ENCODE data around the gene HHAT.
"Not testable (repeated sequence)": the region's sequence is repeated elsewhere in the genome, so short reads cannot be mapped to it uniquely, and the experiment has no call there.

HHAT gene

DNA sequence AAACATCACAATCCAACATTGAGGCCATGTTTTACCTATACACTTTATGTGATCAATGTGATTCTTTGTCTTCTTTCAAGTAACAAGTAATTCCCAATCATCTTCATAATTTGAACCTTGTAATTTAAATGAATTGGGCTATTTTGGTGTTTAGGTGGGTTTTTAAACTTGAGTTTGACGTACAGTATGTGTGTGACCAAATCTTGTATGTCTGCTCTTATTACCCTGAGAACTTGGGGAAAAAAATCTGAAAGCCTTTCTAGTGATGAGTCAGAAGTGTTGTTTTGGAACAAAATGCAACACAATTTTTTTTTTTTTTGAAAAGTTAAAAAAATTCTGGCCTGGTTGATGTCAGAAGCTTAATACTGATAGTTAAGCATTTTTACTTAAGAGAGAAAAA, 68.5 kb downstream of the HHAT start:
- peak; percentile 23 for DNase-seq (ENCODE audit: low read depth)

DNA sequence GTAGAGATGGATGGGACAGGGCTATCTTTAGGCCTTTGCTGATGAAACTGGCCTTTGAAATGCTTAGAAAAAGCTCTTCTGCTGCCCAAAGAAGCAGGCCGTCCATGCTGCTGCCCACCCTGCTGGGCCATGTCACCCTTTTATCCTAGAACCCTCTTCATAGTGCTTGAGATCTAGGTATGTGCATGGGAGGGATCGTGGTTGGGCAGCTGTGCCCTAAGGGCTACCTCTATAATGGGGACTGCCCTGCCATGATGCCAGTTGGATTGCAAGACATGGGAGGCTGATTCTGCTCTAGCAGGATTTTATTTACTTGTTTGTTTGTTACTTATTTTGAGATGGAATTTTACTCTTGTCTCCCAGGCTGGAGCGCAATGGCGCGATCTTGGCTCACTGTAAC, 69.0 kb downstream of the HHAT start:
- DNase-seq (ENCODE audit: low read depth) = no peak

DNA sequence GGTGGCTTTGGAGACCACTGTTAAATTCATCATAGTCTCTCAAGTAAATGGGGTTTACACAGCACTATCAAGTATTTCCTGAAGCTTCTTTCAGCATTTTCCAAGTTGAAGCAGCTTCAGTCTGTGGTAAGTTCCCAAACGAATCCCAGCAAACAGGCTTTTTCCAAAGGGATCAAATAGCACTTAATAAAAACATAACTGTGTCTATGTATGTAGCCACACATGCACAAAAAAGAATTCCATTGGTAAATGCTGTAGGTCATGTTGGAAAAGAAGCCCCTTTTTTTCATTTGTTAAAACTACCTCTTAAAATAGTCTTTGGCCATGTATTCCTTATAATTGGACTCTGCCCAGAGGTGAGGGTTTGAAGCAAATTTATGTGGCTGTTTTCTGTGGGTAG, 69.8 kb downstream of the HHAT start:
- no peak for DNase-seq (ENCODE audit: low read depth)

DNA sequence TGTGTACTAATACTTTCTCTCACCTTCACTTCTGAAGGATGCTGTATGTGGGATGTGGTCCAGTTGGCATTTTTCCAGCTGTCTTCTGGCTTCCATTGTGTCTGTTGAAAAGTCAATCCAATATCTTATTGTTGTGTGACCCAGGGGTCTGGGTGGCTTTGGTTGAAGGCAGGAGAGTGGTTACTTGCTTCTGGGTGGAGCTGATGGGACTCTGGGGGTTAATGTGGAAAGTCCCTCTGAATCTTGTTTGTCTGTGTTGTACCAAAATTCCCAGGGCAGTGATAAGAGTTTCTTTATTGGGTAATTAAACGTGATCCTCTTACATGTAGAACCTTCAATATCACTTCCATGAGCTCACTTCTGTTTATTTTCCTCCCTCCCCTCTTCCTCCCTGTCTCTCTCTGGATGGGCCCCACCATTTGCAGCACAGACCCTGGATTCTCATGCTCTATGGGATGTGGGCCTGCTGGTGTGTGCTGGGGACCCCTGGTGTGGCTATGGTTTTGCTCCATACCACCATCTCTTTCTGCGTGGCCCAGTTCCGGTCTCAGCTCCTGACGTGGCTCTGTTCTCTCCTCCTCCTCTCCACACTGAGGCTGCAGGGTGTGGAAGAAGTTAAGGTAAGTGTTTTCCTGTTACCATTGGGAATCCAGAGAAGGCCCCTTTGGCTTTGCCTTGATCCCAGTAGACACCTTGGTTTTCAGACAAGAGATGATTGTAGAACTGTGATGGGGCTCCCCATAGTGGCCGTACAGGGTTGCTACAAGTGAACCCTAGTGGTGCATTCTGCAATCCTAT, 71.5 kb downstream of the HHAT start:
- peak; percentile 80 for DNase-seq (ENCODE audit: low read depth)

DNA sequence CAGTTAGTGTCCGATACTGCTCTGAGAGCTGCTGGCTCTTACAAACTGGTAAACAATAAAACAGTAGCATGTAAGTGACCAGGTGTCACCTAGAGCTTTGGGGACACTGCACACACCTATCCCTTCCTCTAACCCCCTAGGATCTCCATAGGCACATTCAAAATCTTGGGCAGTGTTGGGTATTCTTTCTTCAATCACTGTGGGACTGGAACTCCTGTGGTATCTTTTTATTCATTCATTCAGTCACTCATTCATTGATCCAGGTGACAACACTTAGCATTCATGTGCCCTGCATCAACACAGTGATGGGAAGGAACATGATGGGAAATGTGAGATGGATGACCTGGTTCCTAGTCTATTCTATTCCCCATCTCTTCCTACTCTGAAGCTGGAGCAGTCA, 73.9 kb downstream of the HHAT start:
- no peak for DNase-seq (ENCODE audit: low read depth)

DNA sequence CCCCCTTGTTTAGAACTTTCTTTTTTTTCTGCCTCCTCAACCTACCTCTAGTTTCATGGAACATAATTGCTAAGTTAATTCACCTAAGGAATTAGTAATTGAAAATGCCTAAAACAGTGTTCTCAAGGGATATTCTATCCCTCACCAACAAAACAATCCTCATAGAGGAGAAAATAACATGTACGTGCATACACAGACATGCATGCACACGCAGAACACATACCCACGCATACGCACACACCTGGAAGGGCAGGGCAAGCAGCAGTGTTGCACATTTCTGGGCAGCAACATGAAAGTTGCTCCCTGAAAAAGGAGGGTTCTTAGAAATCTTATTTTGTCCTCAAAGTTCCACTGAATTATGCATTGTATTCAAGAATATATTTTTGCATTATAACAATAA, 76.6 kb downstream of the HHAT start:
- no peak for DNase-seq (ENCODE audit: low read depth)

DNA sequence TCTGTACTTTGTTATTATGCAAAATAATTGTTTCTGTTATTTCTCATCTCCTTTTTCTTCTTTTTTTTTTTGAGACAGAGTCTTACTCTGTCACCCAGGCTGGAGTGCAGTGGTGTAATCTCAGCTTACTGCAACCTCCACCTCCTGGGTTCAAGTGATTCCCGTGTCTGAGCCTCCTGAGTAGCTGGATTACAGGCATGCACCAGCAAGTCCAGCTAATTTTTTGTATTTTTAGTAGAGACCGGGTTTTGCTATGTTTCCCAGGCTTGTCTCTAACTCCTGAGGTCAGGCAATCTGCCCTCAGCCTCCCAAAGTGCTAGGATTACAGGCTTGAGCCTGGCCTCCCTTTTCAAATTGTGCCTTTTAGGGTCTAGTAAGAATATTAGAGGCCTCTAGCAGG, 77.6 kb downstream of the HHAT start:
- not testable (repeated sequence) for DNase-seq (ENCODE audit: low read depth)

DNA sequence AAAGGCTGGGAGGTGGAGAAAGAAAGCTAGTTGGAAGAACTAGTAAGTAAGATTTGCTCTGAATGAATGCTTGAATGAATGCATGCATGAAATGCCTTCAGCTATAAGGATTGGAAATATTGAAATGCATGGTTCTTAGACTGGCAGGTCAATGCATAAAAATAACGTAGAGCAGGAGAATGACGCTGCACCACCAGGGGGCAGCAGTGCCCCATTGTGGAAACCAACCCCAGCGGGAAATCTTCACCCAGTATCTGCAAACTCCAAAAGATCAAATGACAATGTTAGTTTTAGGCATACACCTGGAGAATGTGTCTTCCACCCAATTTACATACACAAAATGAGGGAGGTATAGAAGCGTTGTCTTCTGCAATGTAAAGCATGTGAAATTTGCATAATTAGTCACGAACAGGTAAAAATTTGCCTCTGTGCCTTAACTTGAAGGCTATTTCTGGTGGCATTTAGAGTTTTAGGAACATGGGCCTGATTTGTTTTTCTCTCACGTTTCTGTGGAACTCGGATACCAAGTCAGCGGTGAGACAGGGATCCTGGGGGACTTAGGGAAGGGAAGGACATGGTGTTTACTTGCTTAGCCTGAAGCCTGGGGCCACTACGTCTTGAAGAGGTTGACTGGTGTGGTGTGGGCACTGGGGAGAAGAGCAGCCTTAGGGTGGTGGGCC, 78.6 kb downstream of the HHAT start:
- peak; percentile 67 for DNase-seq (ENCODE audit: low read depth)

DNA sequence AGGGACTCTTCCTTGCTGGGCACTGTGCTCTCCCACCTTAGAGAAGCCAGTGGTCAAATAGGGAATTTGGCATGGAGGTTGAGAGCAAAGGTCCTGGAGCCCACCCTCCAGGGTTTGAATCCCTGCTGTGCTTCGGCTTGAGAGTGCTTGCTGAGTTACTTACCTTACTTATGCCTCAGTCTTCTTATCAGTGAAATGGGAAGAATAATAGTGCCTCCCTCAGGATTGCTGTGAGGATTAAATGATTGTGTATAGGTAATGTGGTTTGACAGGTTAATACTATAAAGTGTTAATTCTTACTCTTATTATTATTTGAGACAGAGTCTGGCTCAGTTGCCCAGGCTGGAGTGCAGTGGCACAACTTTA, 79.2 kb downstream of the HHAT start:
- DNase-seq (ENCODE audit: low read depth) = no peak

DNA sequence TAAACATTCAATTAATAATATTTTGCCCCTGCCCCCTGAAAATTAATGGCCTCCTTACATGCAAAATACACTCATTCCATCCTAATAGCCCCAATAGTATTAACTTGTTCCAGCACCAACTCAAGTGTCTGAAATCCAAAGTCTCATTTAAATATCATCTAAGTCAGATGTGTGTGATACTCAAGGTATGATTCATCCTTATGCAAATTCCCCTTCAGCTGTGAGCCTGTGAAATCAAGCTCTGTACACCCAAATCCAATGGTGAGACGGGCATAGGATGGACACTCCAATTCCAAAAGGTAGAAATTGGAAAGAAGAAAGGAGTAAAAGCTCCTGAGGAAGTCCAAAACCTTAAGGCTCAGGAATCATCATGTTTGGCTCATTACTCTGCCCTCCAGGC, 83.5 kb downstream of the HHAT start:
- no peak for DNase-seq (ENCODE audit: low read depth)

DNA sequence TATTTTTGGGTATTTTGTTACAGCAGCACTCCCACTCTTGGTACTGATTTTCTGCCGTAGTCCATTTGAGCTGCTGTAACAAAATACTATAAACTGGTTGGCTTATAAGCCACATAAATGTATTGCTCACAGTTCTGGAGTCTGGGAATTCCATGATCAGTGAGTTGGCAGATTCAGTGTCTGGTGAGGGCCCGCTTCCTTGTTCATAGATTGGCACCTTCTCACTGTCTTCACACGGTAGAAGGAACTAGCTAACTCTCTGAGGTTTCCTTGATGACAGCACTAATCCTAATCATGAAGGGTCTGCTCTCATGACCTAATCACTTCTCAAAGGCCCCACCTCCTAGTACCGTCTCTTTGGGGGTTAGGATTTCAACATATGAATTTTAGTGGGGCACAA, 85.2 kb downstream of the HHAT start:
- peak; percentile 13 for DNase-seq (ENCODE audit: low read depth)

DNA sequence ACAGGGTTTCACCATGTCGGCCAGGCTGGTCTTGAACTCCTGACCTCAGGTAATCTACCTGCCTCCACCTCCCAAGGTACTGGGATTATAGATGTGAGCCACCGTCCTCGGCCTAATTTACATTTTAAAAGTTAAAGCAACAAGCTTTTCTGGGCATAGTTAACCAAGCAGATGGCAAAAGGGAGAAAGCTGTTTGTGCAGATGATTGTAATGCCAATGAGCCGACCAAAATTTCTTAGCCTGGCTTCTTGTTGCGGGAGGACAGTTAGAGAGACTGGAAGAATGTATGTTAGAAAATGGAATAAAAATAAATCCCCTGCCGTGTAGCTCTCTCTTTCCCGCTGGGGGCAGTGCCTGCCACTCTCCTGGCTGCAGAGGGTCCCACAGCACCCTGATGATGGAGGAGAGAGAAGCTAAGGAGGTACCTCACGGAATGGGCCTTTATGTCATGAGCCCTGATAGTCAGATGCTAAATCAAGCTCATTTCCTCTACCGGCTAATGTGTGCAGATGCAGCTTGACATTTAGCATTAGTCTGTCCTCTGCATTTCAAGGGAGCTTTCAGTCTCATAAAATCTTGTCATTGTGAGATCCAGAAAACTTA, 87.2 kb downstream of the HHAT start:
- DNase-seq (ENCODE audit: low read depth) = no peak

DNA sequence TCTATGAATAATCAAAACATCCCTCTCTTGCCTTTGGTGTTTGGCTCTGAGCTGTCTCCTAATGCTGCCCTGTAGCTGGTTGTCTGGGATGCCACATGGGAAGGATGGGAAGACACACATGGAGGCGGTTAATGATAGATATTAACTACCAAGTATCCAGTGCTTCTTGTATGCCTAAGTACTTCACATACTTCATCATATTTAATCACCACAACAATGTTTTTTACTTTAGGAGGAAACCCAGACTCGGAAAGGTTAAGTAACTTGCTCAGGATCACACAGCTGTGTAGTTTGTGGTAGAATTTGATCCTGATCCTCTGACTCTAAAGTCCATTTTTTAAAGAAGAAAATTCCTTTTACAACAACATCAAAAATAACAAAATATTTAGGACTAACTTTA, 88.0 kb downstream of the HHAT start:
- no peak for DNase-seq (ENCODE audit: low read depth)

DNA sequence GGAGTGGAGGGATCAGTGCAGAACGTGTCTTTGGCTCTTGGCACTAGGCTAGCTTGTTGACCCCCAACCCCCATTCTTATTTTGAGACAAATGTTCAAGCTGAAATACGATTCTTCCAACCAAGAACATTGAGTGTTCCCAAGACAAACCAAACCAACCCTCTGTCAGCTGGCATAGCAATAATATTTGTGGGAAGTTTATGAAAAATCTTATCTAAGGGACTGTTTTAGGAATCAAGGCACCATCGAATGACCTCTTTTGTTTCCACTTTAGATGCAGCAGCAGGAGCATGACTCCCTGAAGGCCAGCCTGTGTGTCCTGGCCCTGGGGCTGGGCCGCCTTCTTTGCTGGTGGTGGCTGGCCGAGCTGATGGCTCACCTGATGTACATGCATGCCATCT, 89.2 kb downstream of the HHAT start:
- no peak for DNase-seq (ENCODE audit: low read depth)

DNA sequence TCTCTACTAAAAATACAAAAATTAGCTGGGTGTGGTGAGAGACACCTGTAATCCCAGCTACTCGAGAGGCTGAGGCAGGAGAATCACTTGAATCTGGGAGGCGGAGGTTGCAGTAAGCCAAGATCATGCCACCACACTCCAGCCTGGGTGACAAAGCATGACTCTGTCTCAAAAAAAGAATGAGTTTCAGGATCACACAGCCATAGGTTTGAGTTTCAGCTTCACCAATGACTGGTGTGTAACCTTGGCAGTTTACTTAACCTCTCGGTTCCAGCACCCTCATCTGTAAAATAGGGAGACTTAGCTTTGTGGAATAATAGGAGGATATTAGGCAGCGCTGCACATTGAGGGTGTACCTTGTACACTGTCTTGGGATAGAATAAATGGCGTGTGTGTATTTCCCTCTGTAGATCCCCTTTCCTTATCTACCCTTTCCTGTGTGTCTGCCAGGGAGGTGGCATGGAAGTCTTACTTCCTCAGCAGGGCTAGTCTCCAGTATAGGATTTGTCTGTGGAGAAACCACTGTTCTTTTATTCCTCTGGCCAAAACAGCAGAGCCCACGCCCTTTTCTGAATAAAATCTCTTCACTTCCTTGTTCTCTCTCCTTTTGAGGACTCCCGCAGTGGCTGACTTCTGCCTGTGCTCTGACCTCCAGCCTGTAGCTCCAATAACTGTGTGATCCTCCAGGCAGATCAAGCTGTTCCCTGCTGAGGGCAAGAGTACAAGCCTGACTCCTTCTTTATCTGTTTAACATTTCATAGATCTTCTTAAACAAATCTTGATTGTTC, 90.4 kb downstream of the HHAT start:
- DNase-seq (ENCODE audit: low read depth) = no peak

DNA sequence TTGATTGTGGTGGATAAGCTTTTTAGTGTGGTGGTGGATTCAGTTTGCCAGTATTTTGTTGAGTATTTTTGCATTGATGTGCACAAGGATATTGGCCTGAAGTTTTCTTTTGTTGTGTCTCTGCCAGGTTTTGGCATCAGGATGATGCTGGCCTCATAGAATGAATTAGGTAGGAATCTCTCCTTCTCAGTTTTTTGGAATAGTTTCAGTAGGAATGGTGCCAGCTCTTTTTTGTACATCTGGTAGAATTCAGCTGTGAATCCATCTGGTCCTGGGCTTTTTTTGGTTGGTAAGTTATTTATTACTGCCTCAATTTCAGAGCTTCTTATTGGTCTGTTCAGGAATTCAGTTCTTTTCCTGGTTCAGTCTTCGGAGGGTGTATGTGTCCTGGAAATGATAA, 98.0 kb downstream of the HHAT start:
- peak; percentile 6 for DNase-seq (ENCODE audit: low read depth)

DNA sequence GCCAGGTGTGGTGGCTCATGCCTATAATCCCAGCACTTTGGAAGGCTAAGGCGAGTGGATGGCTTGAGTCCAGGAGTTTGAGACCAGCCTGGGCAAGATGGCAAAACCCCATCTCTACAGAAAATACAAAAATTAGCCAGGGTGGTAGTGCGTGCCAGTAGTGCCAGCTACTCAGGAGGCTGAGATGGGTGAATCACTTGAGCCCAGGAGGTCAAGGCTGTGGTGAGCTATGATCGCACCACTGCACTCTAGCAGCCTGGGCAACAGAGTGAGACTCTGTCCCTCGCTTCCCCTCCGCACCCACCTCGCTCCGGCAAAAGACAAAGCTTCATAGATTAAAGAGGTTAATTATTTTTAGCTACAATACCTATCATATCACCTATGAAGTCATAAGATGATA, 100.0 kb downstream of the HHAT start:
- DNase-seq (ENCODE audit: low read depth) = no peak

DNA sequence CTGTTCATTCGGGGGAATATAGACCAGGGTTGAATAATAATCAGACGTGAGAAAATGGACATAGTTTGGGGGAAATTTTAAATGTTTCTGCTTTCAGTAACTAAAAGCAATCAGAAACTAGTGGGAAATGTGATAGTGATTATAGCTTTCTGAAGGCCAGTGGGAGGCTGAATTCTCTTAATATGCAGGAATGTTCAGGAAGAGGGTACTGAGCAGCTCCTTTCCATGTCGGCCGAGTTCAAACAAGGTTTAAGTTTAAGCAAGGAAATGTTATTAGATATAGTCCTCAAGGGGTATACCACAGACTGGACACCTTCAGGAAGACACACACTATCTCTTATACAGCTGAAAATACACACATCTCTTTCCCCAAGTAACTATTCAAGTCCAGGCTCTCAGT, 105.5 kb downstream of the HHAT start:
- no peak for DNase-seq (ENCODE audit: low read depth)

DNA sequence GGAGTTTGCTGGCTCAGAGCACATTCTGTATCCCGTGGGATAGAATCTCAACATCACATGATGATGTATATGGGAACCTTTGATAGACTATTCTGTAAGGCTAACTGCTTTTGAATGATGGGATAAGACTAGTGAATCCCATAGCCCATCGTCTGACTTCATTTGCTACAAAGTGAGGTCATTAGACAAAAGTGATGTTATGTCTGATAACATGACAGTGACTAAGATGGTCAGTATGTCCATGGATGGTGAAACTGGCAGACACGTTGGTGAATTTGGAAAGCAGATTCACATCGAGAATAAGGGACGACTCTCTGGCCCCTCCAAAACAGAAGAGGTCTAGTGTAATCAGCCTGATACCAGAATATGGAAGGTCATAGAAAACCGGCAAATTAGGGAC, 108.4 kb downstream of the HHAT start:
- DNase-seq (ENCODE audit: low read depth) = no peak

DNA sequence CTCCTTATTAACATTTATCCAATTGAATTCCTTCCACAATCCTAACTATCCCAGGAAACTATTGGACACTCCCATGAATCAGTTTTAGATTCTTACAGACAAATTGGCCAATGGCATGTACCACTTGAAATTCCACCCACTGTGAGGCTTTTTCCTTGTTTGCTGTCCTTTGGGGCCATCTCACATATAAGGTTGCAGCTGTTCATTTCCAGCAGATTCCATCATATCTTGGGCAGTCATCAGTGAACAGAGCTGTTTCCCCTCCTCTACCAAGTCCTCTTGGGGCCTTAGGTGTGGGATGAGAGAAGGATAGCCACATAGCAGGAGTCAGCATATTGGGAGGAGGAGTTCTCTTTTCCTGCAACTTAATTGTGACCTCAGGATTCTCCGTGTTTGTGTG, 109.1 kb downstream of the HHAT start:
- peak; percentile 31 for DNase-seq (ENCODE audit: low read depth)

DNA sequence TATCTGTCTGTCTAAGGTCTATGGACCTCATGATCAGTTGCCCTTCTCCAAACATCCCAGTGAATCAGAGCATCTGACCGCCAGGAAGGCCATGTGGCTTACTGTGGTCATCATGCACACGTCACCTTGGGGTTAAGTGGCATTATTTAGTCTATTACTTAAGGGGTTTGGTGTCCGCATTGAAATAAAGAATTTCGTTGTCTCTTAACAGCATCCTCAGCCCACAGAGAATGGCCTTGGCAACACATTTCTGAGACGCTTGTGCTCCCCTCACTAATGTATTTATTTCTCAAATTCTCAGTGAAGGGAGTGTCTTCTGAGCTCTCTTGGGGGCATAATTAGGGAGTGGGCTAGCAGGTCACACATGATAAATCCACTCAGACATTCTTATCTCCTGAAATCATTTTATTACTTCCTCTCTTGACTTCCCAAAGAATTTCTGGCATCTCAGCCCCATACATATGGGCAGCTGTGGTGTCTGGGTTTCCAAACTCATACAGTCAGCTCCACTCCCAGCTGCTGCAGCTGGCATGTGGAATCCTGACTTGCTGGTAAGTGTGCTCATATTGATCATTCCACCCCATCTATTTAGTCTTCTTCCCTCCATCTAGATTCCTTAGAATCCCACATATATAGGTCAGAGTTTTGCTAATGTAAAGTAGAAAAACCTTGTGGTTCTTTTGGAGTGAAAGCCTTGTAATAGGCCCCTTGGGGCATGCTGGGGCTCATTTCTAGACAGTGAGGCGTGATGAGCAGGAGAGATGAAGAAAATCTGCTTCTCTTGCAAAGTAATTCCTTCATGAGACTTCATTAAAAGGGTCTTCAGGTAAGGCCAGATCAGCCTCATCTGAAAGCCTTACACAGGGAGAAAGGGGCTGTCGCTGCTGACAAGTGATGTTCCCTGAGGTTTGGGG, 110.5 kb downstream of the HHAT start:
- peak; percentile 100 for DNase-seq (ENCODE audit: low read depth)

DNA sequence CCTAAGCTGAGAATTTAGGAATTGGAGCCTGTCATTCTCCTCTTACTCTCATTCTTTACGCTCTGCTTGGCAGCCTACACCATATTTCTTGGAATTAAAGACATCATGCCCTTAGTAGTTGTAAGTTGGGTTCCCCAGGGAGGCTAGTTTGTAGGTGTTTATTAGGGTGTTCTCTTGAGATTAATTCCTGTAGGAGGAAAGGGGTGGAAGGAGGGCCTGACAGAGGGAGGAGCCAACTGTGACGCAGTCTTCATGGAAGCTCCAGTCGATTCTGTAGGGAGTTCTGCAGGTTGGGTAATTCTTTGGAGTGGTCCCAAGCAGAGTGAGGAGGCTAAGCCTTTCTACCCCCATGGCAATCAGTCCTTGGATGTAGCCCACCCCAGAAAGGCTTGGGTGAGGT, 111.4 kb downstream of the HHAT start:
- no peak for DNase-seq (ENCODE audit: low read depth)

Measured in EH (cell line).